ENCODE data around the gene VSIR.
A peak's percentile ranks its signal among the peaks of the same experiment; 100 is the strongest.

VSIR gene

GRCh38 chr10:71763352-71764127, 9.8 kb downstream of the VSIR start:
- DNase-seq, result no peak

GRCh38 chr10:71762324-71762723, 11.0 kb downstream of the VSIR start:
- no peak for DNase-seq

- DNase-seq, result no peak
Observed at GRCh38 chr10:71761541-71762113, 11.7 kb downstream of the VSIR start.

GRCh38 chr10:71761105-71761511, 12.2 kb downstream of the VSIR start:
- DNase-seq, result no peak

- no peak for DNase-seq
Observed at GRCh38 chr10:71757399-71757922, 15.9 kb downstream of the VSIR start.

- DNase-seq, result no peak
Observed at GRCh38 chr10:71756311-71757191, 16.8 kb downstream of the VSIR start.

- DNase-seq, result no peak
Observed at GRCh38 chr10:71755179-71755879, 18.0 kb downstream of the VSIR start.

- no peak for DNase-seq
Observed at GRCh38 chr10:71754562-71754961, 18.8 kb downstream of the VSIR start.

GRCh38 chr10:71753960-71754505, 19.3 kb downstream of the VSIR start:
- no peak for DNase-seq

GRCh38 chr10:71753091-71753959, 20.0 kb downstream of the VSIR start:
- no peak for DNase-seq

GRCh38 chr10:71752391-71753090, 20.8 kb downstream of the VSIR start:
- DNase-seq, result no peak

- DNase-seq, result no peak
Observed at GRCh38 chr10:71751515-71752224, 21.6 kb downstream of the VSIR start.

- DNase-seq, result no peak
Observed at GRCh38 chr10:71750986-71751385, 22.3 kb downstream of the VSIR start.

GRCh38 chr10:71750124-71750841, 23.0 kb downstream of the VSIR start:
- no peak for DNase-seq

GRCh38 chr10:71749396-71749795, 23.9 kb downstream of the VSIR start:
- no peak for DNase-seq

GRCh38 chr10:71748671-71749191, 24.6 kb downstream of the VSIR start:
- peak; percentile 78 for DNase-seq

GRCh38 chr10:71747551-71748523, 25.5 kb downstream of the VSIR start:
- peak; percentile 30 for DNase-seq

GRCh38 chr10:71747039-71747531, 26.2 kb downstream of the VSIR start:
- no peak for DNase-seq
